Measurements from ENCODE around the gene PTRH2.
"Not testable (repeated sequence)": the region's sequence is repeated elsewhere in the genome, so short reads cannot be mapped to it uniquely, and the experiment has no call there.

Gene PTRH2

GRCh38 chr17:59666235-59666634 lies 41.0 kb downstream of the PTRH2 start:
- FAIRE-seq, result no peak

GRCh38 chr17:59656624-59657023 lies 50.6 kb downstream of the PTRH2 start:
- FAIRE-seq, result not testable (repeated sequence)

GRCh38 chr17:59652119-59652518 lies 55.1 kb downstream of the PTRH2 start:
- FAIRE-seq, result no peak

GRCh38 chr17:59651346-59651745 lies 55.9 kb downstream of the PTRH2 start:
- FAIRE-seq, result no peak

- FAIRE-seq, result no peak
These were observed 56.6 kb downstream of the PTRH2 start for GRCh38 chr17:59650642-59651041.

- no peak for FAIRE-seq
These were observed 57.3 kb downstream of the PTRH2 start for GRCh38 chr17:59649886-59650285.
